H9 (cell line): ENCODE measurements around the gene NSG1. TPM values are rescaled to one million over a fixed set of nuclear protein-coding genes. Genes with fewer than 3 reads are reported as not detected.

Experiments used
- DNase-seq: peaks from one replicate; pipeline ENCODE4 v3.0.0-alpha.2; 2017
- H2AFZ ChIP-seq: one replicate; pipeline ENCODE4 v1.6.1; 2013; ENCODE audit warnings: mild to moderate bottlenecking, low read length, control low read depth, moderate library complexity
- H2AK5ac ChIP-seq: 2 replicates; pipeline ENCODE4 v1.6.1; 2013; ENCODE audit warnings: low read length, control low read depth, mixed read lengths; ENCODE audit not compliant: insufficient read length
- H2BK120ac ChIP-seq: one replicate; pipeline ENCODE4 v1.6.1; 2013; ENCODE audit warnings: low read depth, mild to moderate bottlenecking, low read length, control low read depth, inconsistent platforms; ENCODE audit not compliant: poor library complexity, severe bottlenecking
- H2BK12ac ChIP-seq: 2 replicates; pipeline ENCODE4 v1.6.1; 2013; ENCODE audit warnings: low read length, control low read depth, mixed read lengths, low read depth; ENCODE audit not compliant: insufficient read length
- H2BK15ac ChIP-seq: 2 replicates; pipeline ENCODE4 v1.6.1; 2013; ENCODE audit warnings: low read depth, low read length, control low read depth
- H2BK20ac ChIP-seq: one replicate; pipeline ENCODE4 v1.6.1; 2013; ENCODE audit warnings: low read depth, mild to moderate bottlenecking, low read length, control low read depth, inconsistent platforms; ENCODE audit not compliant: poor library complexity, severe bottlenecking
- H2BK5ac ChIP-seq: 2 replicates; pipeline ENCODE4 v1.6.1; 2013; ENCODE audit warnings: low read length, control low read depth, mixed read lengths; ENCODE audit not compliant: insufficient read length
- H3K14ac ChIP-seq: 2 replicates; pipeline ENCODE4 v1.6.1; 2013; ENCODE audit warnings: low read length, control low read depth; ENCODE audit not compliant: insufficient read depth
- H3K18ac ChIP-seq: 2 replicates; pipeline ENCODE4 v1.6.1; 2013; ENCODE audit warnings: low read depth, mild to moderate bottlenecking, mixed read lengths, low read length, control low read depth; ENCODE audit not compliant: insufficient read length
- H3K23ac ChIP-seq: 2 replicates; pipeline ENCODE4 v1.6.1; 2013; ENCODE audit warnings: low read length, control low read depth, mixed read lengths, low read depth; ENCODE audit not compliant: insufficient read length
- H3K23me2 ChIP-seq: 2 replicates; pipeline ENCODE4 v1.6.1; 2013; ENCODE audit warnings: low read depth, mild to moderate bottlenecking, mixed read lengths, low read length, control low read depth; ENCODE audit not compliant: insufficient read length, poor library complexity, severe bottlenecking
- H3K27ac ChIP-seq: 2 replicates; pipeline ENCODE4 v1.5.1; 2013; ENCODE audit warnings: low read length, control low read depth, mixed read lengths, low read depth; ENCODE audit not compliant: insufficient read length
- H3K27me3 ChIP-seq: 2 replicates; pipeline ENCODE4 v1.6.1; 2013; ENCODE audit warnings: low read length, control low read depth, inconsistent platforms; ENCODE audit not compliant: insufficient read depth
- H3K4ac ChIP-seq: 2 replicates; pipeline ENCODE4 v1.6.1; 2013; ENCODE audit warnings: low read depth, mild to moderate bottlenecking, control low read depth, inconsistent platforms, low read length, moderate library complexity
- H3K4me1 ChIP-seq: 2 replicates; pipeline ENCODE4 v1.6.1; 2013; ENCODE audit warnings: low read length, control low read depth, inconsistent platforms; ENCODE audit not compliant: insufficient read depth
- H3K4me2 ChIP-seq: 2 replicates; pipeline ENCODE4 v1.6.1; 2013; ENCODE audit warnings: low read length, control low read depth, mixed read lengths; ENCODE audit not compliant: insufficient read length, insufficient read depth
- H3K56ac ChIP-seq: 2 replicates; pipeline ENCODE4 v1.6.1; 2013; ENCODE audit warnings: low read depth, mild to moderate bottlenecking, mixed read lengths, low read length, control low read depth; ENCODE audit not compliant: insufficient read length
- H3K79me1 ChIP-seq: 2 replicates; pipeline ENCODE4 v1.6.1; 2013; ENCODE audit warnings: low read depth, mild to moderate bottlenecking, moderate library complexity, low read length, control low read depth, inconsistent platforms; ENCODE audit not compliant: insufficient read depth, poor library complexity, severe bottlenecking
- H3K79me2 ChIP-seq: 2 replicates; pipeline ENCODE4 v1.6.1; 2013; ENCODE audit warnings: low read length, control low read depth, inconsistent platforms; ENCODE audit not compliant: insufficient read depth
- H3K9ac ChIP-seq: 2 replicates; pipeline ENCODE4 v1.6.1; 2013; ENCODE audit warnings: low read length, control low read depth, mixed read lengths; ENCODE audit not compliant: insufficient read length; ENCODE audit errors: extremely low read depth
- H3K9me3 ChIP-seq: one replicate; pipeline ENCODE4 v1.6.1; 2013; ENCODE audit warnings: low read depth, low read length, inconsistent platforms; ENCODE audit not compliant: control insufficient read depth
- H3T11ph ChIP-seq: one replicate; pipeline ENCODE4 v1.6.1; 2013; ENCODE audit warnings: mild to moderate bottlenecking, low read length, control low read depth, inconsistent platforms
- H4K20me1 ChIP-seq: one replicate; pipeline ENCODE4 v1.6.1; 2013; ENCODE audit not compliant: control insufficient read depth, insufficient read length, insufficient read depth
- H4K5ac ChIP-seq: 2 replicates; pipeline ENCODE4 v1.6.1; 2013; ENCODE audit warnings: low read depth, mild to moderate bottlenecking, mixed read lengths, low read length, control low read depth; ENCODE audit not compliant: insufficient read length
- H4K8ac ChIP-seq: replicated peaks from 2 replicates; pipeline ENCODE4 v1.6.1; 2013; ENCODE audit warnings: low read length, control low read depth, mixed read lengths, low read depth; ENCODE audit not compliant: insufficient read length
- H4K91ac ChIP-seq: 2 replicates; pipeline ENCODE4 v1.6.1; 2013; ENCODE audit warnings: low read depth, mild to moderate bottlenecking, moderate library complexity, mixed read lengths, low read length, control low read depth; ENCODE audit not compliant: insufficient read length
- H3K27ac Mint-ChIP-seq, 3 experiments: 2 replicates in 2 of 3; 3 replicates in 1 of 3; pipeline ENCODE4 v1.8.0; 2020 to 2021; ENCODE audit warnings: mixed read lengths in 3 of 3, mild to moderate bottlenecking in 1 of 3, moderate library complexity in 1 of 3
- H3K27me3 Mint-ChIP-seq: 2 replicates; pipeline ENCODE4 v1.8.0; 2021; ENCODE audit warnings: low read depth, mild to moderate bottlenecking, moderate library complexity, mixed read lengths
- H3K36me3 Mint-ChIP-seq, 3 experiments: 2 replicates in 2 of 3; 3 replicates in 1 of 3; pipeline ENCODE4 v1.8.0; 2020 to 2021; ENCODE audit warnings: low read depth in 3 of 3, mixed read lengths in 3 of 3; ENCODE audit not compliant: insufficient read depth in 1 of 3
- H3K4me1 Mint-ChIP-seq, 2 experiments: 2 replicates each; pipeline ENCODE4 v1.8.0; 2020; ENCODE audit warnings: mixed read lengths in 2 of 2
- H3K4me3 Mint-ChIP-seq, 2 experiments: 2 replicates in 1 of 2; 3 replicates in 1 of 2; pipeline ENCODE4 v1.8.0; 2020 to 2021; ENCODE audit warnings: mild to moderate bottlenecking in 2 of 2, mixed read lengths in 2 of 2, moderate library complexity in 1 of 2
- H3K9me3 Mint-ChIP-seq, 2 experiments: 2 replicates in 1 of 2; 3 replicates in 1 of 2; pipeline ENCODE4 v1.8.0; 2020; ENCODE audit warnings: mild to moderate bottlenecking in 2 of 2, mixed read lengths in 2 of 2, moderate library complexity in 1 of 2
- CTCF ChIP-seq: fragments of 200-600 bp; sonication (generic); conservative IDR thresholded peaks from 3 replicates; pipeline ENCODE4 v1.8.0; 2021; ENCODE audit warnings: antibody characterized with exemption, mild to moderate bottlenecking
- total RNA-seq: library from RNA; stranded (reverse); gene quantifications from 2 replicates; pipeline ENCODE4 v1.2.1, GENCODE V29; 2021

The NSG1 gene
- total RNA-seq, 1 experiment from 2014 or later, result 9.3 TPM

GRCh38 chr4:4438891-4439290 lies 52.0 kb downstream of the NSG1 start:
- H2BK15ac ChIP-seq, result no peak overlapping the region
- no peak overlapping the region for H3K23ac ChIP-seq
- no peaks in the 10 kb centered on the region for H3K27me3 Mint-ChIP-seq
- H3K4ac ChIP-seq, result no peak overlapping the region
- no peak overlapping the region for H4K91ac ChIP-seq
- no peak overlapping the region for H3K9ac ChIP-seq
- H3K4me1 ChIP-seq, result no peaks in the 10 kb centered on the region
- H4K8ac ChIP-seq, result no peak overlapping the region
- no peak overlapping the region for H3K4me3 Mint-ChIP-seq
- H2AK5ac ChIP-seq, result no peak overlapping the region
- H3T11ph ChIP-seq, result no peak overlapping the region
- no peaks in the 10 kb centered on the region; a peak in 2 of 5 replicates for H3K9me3 Mint-ChIP-seq
- H3K23me2 ChIP-seq, result no peaks in the 10 kb centered on the region
- TF ChIP-seq CTCF, result no peak
- H3K4me2 ChIP-seq, result no peak overlapping the region
- H2AFZ ChIP-seq, result no peak overlapping the region
- no peak overlapping the region for H2BK120ac ChIP-seq
- H3K27ac Mint-ChIP-seq, result no peak overlapping the region
- no peaks in the 10 kb centered on the region for H3K79me2 ChIP-seq
- no peak overlapping the region for H3K18ac ChIP-seq
- no peaks in the 10 kb centered on the region for H3K27me3 ChIP-seq
- no peak overlapping the region for H4K5ac ChIP-seq
- no peak overlapping the region for H2BK12ac ChIP-seq
- H3K9me3 ChIP-seq, result no peaks in the 10 kb centered on the region
- H3K27ac ChIP-seq, result no peak overlapping the region
- no peak overlapping the region for H2BK5ac ChIP-seq
- peaks cover 7 to 9% (median 8%) of the 10 kb centered on the region in 3 experiments; a peak in 4 of 7 replicates for H3K36me3 Mint-ChIP-seq
- H2BK20ac ChIP-seq, result no peak overlapping the region
- no peak for DNase-seq
- peaks cover 5 to 7% of the 10 kb centered on the region in 2 experiments; a peak in 3 of 4 replicates for H3K4me1 Mint-ChIP-seq
- H3K14ac ChIP-seq, result no peak overlapping the region
- H4K20me1 ChIP-seq, result no peaks in the 10 kb centered on the region
- no peak overlapping the region for H3K56ac ChIP-seq
- H3K79me1 ChIP-seq, result no peaks in the 10 kb centered on the region
